Head of caudate nucleus (tissue), 42 donors: ENCODE measurements around the gene VSTM1.
"Not testable (repeated sequence)": the region's sequence is repeated elsewhere in the genome, so short reads cannot be mapped to it uniquely, and the experiment has no call there.

Experiments
- DNase-seq, 42 donors: peaks; one replicate each; pipeline versions ENCODE4 v3.0.0 to v3.0.0-alpha.2; 2020 to 2021; ENCODE audit warnings: mixed read lengths in 7 of 42
- intact Hi-C: fragments of 100-400 bp; cut with DNase I; formaldehyde crosslinking; loops from one replicate; pipeline ENCODE4 v1.15.0; 2022

VSTM1 gene

DNA sequence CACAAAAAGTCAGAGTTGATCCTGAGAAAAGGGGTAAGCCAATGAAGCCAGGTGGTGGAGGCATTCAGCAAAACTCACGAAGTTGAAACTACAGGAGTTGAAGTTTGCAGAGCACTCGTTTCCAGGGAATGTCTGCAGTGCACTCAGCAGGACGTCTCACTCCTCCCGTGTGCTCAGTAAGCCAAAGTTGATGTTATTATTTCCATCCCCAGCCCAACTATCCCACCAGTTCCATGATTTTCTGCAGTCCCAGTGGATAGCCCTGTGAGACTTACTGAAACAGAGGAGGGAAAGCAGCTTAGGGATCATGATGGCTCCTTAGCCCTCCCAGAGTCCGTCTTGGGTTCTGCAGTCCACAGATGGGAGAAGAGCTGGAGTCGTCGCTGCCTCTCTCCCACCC, 17.3 kb upstream of the VSTM1 start, which contains the start of gene TARM1:
Gene TARM1 (minus strand): TSS at position 334 of the 400 bp plus-strand sequence. CDS start 25 bp downstream, at position 309.
- intact Hi-C loops = no loop called here
- DNase-seq = no peak

DNA sequence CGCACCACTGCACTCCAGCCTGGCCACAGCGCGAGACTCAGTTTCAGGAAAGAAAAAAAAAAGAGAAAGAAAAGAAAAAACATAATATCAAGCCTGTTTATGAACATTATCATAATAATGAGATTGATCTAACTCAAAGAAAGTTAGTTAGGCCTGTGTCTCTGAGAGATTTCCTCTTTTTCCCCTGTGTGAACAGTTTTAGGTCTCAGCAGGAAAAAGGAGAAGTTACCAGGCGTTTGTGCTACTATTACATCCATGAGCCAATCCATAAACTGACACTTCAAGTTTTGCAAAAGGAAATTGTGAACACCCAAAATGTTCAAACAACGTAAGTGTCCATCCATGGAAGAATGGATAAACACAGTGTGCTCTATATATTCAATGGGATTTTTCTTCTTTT, 13.6 kb upstream of the VSTM1 start:
- intact Hi-C loops = no loop called here
- no peak for DNase-seq

DNA sequence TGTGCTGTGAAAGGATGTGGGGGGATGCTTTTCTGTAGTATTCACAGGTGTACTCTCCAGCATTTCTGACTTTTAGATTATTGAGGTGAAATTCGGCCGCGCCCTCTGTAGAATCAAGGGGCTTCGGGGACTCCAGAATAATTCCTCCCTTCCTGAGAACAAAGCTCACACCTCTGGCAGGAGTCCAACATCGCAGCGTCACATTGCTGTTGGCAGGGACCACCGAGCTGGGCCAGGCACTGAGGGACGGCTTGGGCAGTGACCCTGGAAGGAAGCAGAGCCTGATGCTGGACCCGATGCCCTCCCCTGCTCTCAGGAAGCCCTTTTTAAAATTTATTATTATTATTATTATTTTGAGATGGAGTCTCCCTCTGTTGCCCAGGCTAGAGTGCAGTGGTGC, 11.2 kb upstream of the VSTM1 start:
- intact Hi-C loops = no loop called here
- no peak for DNase-seq

DNA sequence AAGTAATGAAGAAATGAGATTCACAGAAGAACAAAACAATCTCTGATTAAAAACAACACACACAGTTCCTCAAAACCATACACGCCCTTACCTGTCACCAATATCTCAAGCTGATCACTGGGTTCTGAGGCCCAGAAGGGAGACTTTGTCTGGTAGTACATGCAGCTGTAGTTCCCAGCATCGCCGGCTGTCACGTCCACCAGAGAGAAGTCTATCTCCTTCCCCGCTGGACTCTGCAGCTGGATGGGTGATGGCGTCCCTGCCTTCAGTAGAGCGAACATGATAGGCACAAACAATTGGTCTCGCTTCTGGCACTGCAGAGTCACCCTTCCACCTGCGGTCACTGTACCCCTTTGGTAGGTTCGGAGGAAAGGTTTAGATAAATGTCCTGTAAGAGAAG, 10.1 kb upstream of the VSTM1 start:
- intact Hi-C loops = no loop called here
- DNase-seq = no peak

DNA sequence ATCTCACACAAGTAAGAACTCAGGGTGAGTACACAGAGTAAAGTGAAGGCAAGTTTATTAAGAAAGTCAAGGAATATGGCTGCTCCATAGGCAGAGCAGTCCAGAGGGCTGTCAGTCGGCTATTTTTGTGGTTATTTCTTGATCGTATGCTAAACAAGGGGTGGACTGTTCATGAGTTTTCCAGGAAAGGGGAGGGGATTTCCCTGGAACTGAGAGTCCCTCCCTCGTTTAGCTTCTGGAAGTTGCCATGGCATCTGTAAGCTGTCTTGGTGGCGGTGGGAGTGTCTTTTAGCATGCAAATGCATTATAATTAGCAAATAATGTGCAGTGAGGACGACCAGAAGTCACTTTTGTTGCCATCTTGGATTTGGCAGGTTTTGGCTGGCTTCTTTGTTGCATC, 5.8 kb upstream of the VSTM1 start:
- intact Hi-C loops = no loop called here
- DNase-seq = no peak

DNA sequence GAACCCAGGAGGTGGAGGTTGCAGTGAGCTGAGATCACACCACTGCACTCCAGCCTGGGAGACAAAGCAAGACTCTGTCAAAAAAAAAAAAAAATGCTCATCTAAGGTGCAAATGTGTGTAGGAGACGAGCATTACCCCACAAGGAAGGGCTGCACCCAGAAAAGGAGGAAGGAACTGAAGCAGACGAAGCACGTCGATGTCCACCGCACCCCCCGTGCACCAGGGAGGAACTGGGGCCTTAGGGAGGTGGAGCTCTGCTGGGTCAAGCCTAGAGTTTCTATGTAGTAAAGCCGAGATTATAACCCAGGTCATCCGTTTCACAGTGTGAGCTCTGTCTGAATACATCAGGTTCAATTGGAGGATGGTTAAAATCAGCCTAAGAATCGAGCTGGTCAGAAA, 1.1 kb downstream of the VSTM1 start:
- peak in 1 of 42 donors; percentile 21 for DNase-seq

DNA sequence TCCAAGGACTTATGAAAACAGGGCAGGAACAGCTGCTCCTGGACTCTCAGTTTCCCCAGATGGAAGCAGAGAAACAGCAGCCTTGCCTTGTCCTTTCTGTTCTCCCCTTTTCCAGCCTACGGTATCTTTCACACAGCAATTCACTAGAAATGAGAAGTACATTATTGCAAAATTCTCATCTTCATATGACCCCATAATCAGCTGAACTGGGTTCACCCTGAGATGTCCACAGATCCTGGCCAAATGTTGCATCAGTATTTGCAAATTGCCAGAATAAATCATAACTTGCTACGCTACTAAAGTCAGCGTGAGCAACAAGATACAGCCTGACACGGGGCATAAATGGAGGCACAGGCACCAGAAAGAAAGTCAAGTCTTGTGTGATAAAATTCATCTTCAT, 16.1 kb downstream of the VSTM1 start:
- no peak for DNase-seq

More for the DNA sequence above, 1.1 kb downstream of the VSTM1 start:
- intact Hi-C loops = no loop called here

DNA sequence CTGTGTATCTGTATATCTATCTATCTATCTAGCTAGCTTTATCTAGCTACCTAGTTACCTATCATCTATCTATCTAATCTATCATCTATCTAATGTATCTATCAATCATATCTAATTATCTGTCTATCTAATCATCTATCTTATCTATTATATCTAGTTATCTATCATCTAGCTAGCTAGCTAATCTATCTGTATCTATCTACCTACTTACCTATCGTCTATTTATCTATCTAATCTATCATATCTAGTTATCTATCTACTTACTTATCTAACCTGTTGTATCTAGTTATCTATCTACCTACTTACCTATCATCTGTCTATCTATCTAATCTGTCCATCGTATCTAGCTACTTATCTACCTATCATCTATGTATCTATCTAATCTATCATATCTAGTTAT, 17.9 kb downstream of the VSTM1 start:
- intact Hi-C loops = no loop called here
- no peak for DNase-seq

More for the DNA sequence above, 16.1 kb downstream of the VSTM1 start:
- intact Hi-C loops = no loop called here

DNA sequence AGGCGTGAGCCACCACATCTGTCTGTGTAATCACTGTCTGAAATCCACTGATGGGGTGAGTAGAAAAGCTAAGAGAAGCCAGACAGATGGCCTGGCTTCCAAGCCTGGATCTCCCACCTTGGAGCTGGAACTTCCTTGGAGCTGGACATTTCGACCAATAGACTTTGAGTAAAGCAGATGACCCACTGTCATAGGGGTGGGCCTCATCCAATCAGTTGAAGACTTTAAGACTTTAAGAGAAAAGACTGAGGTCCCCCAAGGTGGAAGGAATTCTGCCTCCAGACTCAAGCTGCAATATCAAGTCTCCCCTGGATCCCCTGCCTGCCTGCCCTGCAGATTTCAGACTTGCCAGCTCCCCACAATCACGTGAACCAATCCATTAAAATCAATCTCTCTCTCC, 20.7 kb downstream of the VSTM1 start:
- intact Hi-C loops = no loop called here
- no peak for DNase-seq

DNA sequence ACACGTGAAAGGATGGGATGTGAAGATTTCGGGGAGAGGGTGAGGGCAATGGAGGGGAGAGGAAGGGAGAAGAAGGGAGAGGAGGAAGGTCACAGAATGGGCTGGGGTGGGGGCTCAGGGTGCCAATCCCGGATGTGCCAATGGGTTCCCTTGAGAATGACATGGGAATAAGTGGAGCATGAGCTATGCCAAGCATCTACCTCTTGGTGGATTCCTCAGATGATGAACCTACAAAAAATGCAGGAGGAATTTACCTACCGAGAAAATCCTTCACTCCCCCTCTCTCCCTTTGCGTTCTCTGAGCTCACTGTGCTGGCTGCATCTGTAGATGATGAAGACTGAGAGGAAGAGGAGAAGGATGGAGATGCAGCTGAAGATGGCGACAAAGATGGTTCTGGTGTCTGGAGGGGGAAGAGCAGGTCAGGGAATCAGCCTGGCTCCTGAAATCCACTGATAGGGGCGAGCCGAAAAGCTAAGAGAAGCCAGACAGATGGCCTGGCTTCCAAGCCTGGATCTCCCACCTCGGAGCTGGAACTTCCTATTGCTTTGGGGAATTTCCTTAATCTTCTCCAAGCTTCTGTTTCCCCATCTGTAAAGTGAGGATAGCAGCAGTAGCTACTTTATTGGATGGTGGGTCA, 21.6 kb downstream of the VSTM1 start:
- DNase-seq = no peak
- intact Hi-C loops = no loop called here

DNA sequence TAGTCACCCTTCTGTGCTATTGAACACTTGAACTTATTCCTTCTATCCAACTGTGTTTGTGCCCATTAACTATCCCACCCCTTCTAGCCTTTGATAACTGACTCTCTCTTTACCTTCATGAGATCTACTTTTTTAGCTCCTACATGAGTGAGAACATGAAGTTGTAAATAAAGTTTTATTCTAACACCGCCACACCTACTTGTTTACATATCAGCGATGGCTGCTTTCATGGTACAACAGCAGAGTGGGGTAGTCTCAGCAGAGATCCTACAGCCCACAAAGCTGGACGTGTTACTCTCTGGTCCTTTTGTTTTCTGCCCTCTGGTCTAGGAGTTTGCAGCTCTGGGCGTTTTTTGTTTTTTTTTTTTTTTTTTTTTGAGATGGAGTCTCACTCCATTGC, 23.7 kb downstream of the VSTM1 start:
- DNase-seq = no peak
- intact Hi-C loops = no loop called here

DNA sequence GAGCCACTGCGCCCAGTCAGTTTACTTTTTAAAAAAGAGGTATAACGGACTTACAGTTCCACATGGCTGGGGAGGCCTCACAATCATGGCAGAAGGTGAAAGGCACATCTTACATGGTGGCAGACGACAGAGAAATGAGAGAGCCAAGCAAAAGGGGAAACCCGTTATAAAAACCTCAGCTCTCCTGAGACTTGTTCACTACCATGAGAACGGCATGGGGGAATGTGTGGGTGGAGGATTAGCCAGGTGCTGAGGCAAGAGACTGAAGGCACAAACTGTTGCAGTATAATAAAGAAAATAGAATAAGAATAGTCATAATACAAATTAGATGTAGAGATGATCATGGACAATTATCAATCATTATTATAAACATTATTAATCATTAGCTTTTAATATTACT, 27.2 kb downstream of the VSTM1 start:
- DNase-seq, intact Hi-C loops: not testable (repeated sequence)

DNA sequence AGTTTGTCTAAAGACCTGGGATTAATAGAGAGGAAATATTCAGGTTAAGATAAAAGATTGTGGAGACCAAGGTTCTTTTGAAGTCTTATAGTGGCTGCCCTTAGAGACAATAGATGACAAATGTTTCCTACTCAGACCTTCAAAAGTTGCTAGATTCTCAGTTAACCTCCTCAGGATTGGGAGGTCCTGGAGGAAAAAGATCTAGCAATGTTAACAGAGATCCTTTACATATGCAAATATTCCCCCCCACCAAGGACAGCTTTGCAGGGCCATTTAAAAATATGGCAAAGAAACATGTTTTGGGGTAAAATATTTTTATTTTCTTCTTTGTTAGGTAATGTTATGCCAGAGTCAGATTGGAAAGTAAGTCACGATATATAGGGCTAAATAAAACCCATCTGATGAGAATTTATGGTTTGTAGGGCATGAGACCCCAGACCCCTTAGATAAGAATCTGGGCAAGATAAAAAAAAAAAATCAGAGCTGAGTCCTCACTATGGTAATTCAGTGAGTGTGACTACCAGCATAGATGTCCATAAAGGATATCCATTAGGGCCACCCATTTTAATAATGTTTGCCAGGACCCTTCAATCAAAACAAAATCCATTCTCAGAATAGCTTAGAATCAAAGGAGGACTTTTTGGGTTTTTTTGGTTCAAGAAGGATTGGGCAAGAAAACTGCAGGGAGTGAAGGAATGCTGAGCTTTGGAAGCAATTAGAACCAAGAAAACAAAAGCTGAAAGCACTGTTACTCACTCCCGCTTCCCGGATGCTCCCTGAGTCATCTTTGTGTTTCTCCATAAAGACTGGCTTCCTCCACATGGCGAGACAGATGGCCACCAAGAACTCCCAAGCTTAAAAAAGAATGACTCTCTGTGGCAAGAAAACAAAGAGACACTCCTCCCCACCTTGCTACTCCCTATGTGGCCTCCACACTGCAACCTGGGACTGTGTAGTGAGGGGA, 28.2 kb downstream of the VSTM1 start:
- intact Hi-C loops = no loop called here
- DNase-seq = peak in 1 of 42 donors; percentile 12

DNA sequence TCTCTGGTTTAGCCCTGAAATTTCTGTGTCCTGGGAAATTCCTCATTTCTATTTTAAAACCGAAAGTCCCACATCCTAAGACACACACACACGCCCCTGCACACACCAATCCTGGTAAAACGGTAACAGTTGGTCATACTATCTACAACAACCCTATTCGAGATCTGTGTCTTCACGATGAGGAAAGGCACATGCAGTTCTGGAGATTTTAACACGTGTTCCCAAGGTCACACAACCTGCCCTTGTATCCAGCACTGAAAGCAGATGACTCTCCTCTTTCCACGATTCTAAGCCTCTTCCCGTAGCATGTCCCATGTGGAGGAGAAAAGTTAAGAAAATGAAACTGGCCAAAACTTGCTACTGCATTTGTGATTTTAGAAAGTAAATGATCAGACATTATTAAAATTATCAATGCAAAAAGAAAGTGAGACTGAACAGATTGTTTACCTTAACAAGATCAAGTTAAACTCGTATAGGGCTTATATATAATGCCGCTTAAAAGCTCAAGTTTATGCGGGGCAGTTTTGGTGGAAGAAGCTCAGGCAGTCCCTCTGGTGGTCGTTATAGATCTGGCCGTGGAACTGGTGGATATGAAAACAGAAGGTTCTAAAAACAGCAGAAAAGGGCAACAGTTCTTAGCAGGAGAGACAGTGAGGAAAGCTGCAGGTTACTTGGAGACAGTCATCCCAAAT, 32.7 kb downstream of the VSTM1 start:
- no peak for DNase-seq
- intact Hi-C loops = no loop called here

DNA sequence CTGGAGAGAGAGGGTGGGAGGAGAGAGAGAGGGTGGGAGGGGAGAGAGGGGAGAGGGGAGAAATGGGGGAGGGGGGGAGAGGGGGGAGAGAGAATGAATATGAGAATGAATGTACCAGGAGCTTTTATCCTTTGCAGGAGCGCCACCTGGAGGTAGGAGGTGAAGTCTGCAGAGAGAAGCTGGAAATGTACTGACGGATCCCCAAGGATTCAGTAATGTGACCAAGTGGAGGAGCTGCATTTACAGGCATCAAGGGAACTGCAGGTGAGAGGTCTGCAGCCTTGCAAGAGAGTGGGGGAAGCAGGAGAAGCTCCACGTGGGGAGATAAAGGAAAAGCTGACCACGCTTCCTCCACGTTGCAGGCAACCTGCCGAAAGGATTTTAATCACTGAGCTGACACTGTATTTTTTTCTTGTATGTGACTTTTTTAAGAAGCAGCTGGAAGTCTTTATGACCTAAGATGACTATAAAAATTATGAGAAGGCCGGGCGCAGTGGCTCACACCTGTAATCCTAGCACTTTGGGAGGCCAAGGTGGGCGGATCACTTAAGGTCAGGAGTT, 33.7 kb downstream of the VSTM1 start:
- DNase-seq = peak; percentile 37 to 83 (median 68)
- intact Hi-C loops = loop anchor here (10.0 kb wide), 1 partner anchor 225 kb away; no protein-coding TSS in a partner anchor

DNA sequence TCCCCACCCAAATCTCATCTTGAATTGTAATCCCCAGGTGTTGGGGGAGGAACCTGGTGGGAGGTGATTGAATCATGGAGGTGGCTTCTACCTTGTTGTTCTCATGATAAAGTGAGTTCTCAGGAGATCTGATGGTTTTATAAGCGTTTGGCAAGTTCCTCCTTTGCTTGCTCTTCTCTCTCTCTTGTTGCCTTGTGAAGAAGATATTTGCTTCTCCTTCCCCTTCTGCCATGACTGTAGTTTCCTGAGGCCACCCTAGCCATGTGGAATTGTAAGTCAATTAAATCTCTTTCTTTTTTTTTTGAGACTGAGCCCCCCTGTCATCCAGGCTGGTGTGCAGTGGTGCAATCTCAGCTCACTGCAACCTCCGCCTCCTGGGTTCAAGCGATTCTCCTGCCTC, 34.4 kb downstream of the VSTM1 start:
- DNase-seq = no peak
- intact Hi-C loops = loop anchor here (10.0 kb wide), 1 partner anchor 224 kb away; no protein-coding TSS in a partner anchor

DNA sequence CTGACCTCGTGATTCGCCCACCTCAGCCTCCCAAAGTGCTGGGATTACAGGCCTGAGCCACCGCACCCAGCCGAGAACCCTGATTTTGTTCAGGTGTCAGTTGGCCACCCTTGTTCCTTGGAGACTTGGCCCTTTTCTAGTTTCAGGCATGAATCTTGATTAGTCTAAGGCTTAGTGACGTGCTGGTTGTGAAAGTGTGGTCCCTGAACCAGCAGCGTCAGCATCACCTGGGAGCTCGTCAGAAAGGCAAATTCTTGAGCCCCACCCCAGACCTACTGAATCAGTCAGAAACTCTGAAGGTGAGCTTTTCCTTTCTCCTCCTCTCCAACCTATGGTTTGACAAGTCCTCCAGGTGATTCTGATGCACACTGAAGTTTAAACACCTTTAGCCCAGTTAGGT, 37.0 kb downstream of the VSTM1 start:
- intact Hi-C loops = loop anchor here (10.0 kb wide), 1 partner anchor 222 kb away; no protein-coding TSS in a partner anchor
- DNase-seq = no peak

DNA sequence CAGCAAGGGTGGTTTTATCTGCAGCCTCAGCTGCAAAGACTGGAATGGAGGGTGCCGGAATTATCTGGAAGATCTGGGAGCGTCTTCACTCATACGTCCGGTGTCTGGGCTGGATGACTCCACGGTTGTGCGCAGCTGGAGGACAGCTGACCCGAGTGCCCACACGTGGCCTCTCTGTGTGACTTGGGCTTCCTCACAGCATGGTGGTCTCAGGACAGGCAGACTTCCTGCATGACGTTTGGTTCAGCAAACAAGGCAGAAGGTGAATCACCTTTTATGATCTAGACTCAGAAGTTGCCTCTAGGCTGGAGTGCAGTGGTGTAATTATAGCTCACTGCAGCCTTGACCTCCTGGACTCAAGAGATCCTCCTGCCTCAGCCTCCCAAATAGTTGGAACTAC, 39.0 kb downstream of the VSTM1 start:
- intact Hi-C loops = loop anchor here (5.0 to 10.0 kb wide), 2 partner anchors 117 to 220 kb away; partner anchors contain the start of gene CACNG7
- no peak for DNase-seq

DNA sequence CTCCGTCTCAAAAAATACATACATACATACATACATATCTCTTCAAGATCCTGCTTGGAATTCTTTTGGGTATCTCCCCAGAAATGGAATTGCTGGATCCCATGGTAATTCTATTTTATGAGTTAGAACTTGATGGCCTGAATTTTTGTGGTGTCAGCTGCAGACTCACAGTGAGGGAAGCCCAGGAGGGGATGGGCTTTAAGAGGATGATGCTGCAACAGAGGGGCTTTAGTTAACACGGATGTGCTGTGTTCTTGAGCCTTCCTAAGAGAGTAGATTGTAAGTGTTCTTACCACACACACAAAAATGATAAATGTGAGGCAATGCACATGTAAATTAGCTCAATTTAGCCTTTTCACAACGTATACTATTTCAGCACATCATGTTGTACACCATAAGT, 40.5 kb downstream of the VSTM1 start:
- no peak for DNase-seq
- intact Hi-C loops = loop anchor here (5.0 to 10.0 kb wide), 2 partner anchors 116 to 218 kb away; partner anchors contain the start of gene CACNG7
